Measurements from ENCODE around the gene KLF16. TPM values are rescaled to one million over a fixed set of nuclear protein-coding genes. Genes with fewer than 3 reads are reported as not detected.

KLF16 gene
- total RNA-seq, 4 donors from 2014 or later: 9.0 to 16.2 (median 13.5) TPM

DNA sequence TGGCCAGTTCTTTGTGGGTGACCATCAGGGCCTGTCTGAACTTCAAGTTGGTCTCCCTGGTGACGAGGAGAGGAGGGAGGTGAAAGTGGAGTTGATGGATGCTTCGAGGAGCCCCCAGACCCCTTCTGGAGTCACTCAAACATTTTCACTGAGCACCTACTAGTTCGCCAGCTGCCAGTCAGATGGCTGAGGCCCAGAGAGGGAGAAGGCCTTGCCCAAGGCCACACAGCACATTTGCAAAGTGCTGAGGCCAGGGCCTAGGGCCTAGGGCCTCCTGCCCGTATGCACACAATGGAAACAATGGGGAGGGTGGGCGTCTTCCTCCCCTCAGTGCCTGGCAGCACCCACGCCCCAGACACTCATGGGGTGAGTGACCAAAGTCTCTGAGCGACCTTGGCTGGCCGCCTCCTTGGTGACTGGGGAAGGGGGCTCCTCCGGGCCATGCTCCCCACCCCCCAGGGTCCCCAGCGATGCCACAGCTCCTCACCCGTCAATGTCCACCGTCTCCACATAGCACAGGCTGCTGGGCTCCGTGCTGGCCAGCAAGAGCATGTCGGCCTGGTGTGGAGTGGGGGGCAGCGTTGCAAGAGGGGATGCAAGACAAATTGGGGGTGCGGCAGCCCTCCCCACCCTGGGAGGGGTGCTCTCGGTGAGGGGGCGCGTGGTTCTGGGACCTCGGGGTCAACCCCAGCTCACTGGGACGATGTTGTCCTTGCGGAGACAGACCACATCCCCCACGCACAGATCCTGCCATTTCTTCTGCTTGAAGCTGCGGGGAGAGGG lies 57.8 kb downstream of the KLF16 start:
- H3K4me3 ChIP-seq (ENCODE audit: low read depth, poor library complexity, severe bottlenecking): no peak overlapping the region
- no peak for TF ChIP-seq POLR2A (IDR thresholded peaks at IDR 0.05)
- TF ChIP-seq, protein P1, sequence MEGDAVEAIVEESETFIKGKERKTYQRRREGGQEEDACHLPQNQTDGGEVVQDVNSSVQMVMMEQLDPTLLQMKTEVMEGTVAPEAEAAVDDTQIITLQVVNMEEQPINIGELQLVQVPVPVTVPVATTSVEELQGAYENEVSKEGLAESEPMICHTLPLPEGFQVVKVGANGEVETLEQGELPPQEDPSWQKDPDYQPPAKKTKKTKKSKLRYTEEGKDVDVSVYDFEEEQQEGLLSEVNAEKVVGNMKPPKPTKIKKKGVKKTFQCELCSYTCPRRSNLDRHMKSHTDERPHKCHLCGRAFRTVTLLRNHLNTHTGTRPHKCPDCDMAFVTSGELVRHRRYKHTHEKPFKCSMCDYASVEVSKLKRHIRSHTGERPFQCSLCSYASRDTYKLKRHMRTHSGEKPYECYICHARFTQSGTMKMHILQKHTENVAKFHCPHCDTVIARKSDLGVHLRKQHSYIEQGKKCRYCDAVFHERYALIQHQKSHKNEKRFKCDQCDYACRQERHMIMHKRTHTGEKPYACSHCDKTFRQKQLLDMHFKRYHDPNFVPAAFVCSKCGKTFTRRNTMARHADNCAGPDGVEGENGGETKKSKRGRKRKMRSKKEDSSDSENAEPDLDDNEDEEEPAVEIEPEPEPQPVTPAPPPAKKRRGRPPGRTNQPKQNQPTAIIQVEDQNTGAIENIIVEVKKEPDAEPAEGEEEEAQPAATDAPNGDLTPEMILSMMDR (IDR thresholded peaks at IDR 0.05): no peak
- intact Hi-C loops (cut with DNase I; ENCODE audit: low total_unique reads): no loop called here
- no peak for DNase-seq (ENCODE audit: low spot score in 2 of 2)
- 92 to 93% methylated on average over 21 to 23 of the region's 24 CpGs for WGBS, 2 donors

DNA sequence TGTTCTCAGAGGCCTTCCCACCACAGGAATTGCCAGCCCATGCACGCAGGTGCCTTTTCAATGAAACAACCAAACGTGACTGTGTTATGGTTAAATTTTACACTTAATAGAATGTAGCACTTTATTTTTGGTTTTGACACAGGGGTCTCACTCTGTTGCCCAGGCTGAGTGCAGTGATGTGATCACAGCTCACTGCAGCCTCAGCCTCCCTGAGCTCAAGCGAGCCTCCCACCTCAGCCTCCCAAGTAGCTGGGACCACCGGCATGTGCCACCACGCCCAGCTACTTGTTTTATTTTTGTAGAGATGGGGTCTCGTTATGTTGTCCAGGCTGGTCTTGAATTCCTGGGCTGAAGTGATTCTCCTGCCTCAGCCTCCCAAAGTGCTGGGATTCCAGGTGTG lies 58.5 kb downstream of the KLF16 start:
- no peak overlapping the region for H3K4me3 ChIP-seq (ENCODE audit: low read depth, poor library complexity, severe bottlenecking)
- WGBS, 2 donors: 91 to 92% methylated on average over 6 of the region's 6 CpGs
- no peak for DNase-seq (ENCODE audit: low spot score in 2 of 2)
- intact Hi-C loops (cut with DNase I; ENCODE audit: low total_unique reads): no loop called here
- TF ChIP-seq POLR2A (IDR thresholded peaks at IDR 0.05): no peak
- TF ChIP-seq, protein P1 (IDR thresholded peaks at IDR 0.05): no peak

MicroRNA genes within 50 kb of the gene (microRNA counts, 767-probe panel; counts per million panel counts)
- 0 to 358 counts per million in 2 donors for microRNA hsa-miR-1909-3p

Small RNA genes within 50 kb of the gene (microRNA-seq; reads per million reads assigned to microRNA genes)
- 0 reads per million in 2 donors for gene MIR1909 (ENCODE audit: borderline number of aligned reads in 1 of 2, borderline replicate concordance in 2 of 2)

Other genes starting within 250 kb of the KLF16 start
- 100 to 1,000 TPM in 1 of 4 donors, 10 to 100 TPM in 3; 61.0 to 105 (median 69.0) TPM for gene TCF3, start 211.0 kb downstream of the KLF16 start, total RNA-seq
- gene ONECUT3, start 110.1 kb downstream of the KLF16 start, total RNA-seq: not detected
- gene ATP8B3, start 51.3 kb downstream of the KLF16 start, total RNA-seq: 1 to 10 TPM in 1 of 4 donors, under 1 TPM in 3; 0.30 to 1.2 (median 0.66) TPM
- 10 to 100 TPM; 32.9 to 51.1 (median 41.2) TPM for gene REXO1, start 15.1 kb downstream of the KLF16 start, total RNA-seq
- 100 to 1,000 TPM; 154 to 201 (median 186) TPM for gene ABHD17A, start 21.9 kb upstream of the KLF16 start, total RNA-seq
- 10 to 100 TPM; 20.1 to 27.3 (median 25.7) TPM for gene ADAT3, start 41.8 kb upstream of the KLF16 start, total RNA-seq
- 100 to 1,000 TPM; 108 to 119 (median 113) TPM for gene SCAMP4, start 41.8 kb upstream of the KLF16 start, total RNA-seq
- gene CSNK1G2, start 77.6 kb upstream of the KLF16 start, total RNA-seq: 10 to 100 TPM; 58.8 to 76.9 (median 63.1) TPM
- 10 to 100 TPM; 85.0 to 99.3 (median 94.9) TPM for gene BTBD2, start 152.1 kb upstream of the KLF16 start, total RNA-seq
- 100 to 1,000 TPM; 224 to 367 (median 251) TPM for gene MKNK2, start 187.7 kb upstream of the KLF16 start, total RNA-seq
- 10 to 100 TPM; 26.4 to 46.0 (median 34.5) TPM for gene MOB3A, start 232.7 kb upstream of the KLF16 start, total RNA-seq
- gene IZUMO4, start 233.3 kb upstream of the KLF16 start, total RNA-seq: 1 to 10 TPM in 3 of 4 donors, under 1 TPM in 1; 0.25 to 8.8 (median 4.3) TPM